ENCODE measurements around the gene GMCL1.

Gene GMCL1

GRCh38 chr2:69923116-69923515 is 93.7 kb downstream of the GMCL1 start:
- no peak for DNase-seq (ENCODE audit: low read depth in 2 of 3, low spot score in 2 of 3)

GRCh38 chr2:69926849-69927515 is 97.5 kb downstream of the GMCL1 start:
- DNase-seq (ENCODE audit: low read depth in 2 of 3, low spot score in 2 of 3): no peak
